NCI-H748 (cell line): Measurements from ENCODE around the gene PPARG.
"Not testable (repeated sequence)": the region's sequence is repeated elsewhere in the genome, so short reads cannot be mapped to it uniquely, and the experiment has no call there.

Experiments used
- DNase-seq: peaks from one replicate; lab custom pipeline; 2025; ENCODE audit not compliant: unreplicated experiment; lab: John Stamatoyannopoulos, UW

The PPARG gene

DNA sequence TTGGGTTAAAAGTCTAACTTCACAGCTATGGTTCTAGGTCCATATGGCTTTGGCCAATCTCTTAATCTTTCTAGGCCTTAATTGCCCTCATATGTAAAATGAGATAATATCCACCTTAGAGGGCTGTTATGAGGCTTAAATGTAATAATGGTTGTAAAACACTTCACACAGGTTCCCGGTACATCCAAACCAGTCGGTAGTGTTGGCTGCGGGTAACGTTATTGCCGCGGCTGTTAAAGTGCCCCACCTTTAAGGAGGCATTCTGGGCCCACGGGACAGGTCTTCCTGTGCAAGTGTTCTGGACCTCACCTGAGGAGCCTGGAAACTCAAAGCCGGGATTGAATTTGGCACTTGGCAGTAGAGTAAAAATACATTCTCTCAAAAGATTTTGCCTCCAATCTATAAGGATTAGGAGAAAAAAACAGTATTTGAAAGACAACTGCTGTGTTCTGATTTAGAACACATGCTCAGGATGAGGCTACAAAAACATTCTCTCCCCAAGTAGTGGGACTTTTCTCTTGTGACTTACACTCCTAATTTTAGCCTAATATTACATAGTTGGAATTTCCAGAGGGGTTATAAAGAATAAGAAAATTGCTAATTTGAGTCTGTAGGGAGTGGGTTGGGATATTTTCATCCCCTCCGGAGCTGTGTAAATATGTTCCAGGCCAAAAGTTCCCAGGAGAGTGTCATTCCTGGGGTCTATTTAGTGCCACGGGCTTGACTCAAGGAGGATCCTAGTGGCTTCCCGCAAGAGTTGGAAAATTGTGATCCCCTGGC is 150.5 kb downstream of the PPARG start:
- no peak for DNase-seq

DNA sequence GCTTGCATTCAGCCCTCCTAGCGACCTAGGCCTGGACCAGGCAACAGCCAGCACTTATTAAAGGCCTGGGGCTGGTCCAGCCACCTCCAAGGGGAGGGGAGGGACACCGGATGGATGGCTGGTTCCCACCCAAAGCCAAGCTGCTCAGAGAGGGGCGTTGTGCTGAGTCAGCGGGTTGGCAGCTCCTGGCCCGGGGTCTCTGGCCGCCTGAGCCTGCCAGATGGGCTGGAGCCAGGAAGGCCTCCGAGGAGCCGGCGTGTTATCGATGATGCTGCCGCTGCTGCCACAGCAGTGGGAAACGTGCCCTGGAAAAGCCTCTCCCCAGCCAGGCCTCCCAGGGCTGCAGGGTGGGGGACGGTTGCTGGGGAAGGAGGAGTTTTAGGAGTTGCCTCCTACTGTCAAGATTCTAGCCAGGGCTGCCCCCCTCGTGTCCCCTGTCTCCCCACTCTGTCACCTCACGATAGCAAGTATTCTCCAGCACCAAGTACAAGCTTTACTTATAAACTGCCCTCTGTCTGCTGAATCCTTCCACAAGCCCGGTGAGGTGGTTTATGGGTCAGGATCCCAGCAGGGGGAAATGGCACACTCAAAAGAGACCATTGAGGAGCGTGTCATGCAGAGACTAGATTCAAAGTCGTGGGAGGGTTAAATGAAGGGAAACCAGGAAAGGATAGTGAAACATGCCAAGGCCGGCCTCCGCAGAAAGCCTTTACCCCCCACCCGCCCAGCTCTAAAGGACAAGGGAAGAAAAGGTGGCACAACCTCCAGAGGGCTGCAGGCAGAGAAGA is 152.3 kb downstream of the PPARG start:
- DNase-seq: no peak

DNA sequence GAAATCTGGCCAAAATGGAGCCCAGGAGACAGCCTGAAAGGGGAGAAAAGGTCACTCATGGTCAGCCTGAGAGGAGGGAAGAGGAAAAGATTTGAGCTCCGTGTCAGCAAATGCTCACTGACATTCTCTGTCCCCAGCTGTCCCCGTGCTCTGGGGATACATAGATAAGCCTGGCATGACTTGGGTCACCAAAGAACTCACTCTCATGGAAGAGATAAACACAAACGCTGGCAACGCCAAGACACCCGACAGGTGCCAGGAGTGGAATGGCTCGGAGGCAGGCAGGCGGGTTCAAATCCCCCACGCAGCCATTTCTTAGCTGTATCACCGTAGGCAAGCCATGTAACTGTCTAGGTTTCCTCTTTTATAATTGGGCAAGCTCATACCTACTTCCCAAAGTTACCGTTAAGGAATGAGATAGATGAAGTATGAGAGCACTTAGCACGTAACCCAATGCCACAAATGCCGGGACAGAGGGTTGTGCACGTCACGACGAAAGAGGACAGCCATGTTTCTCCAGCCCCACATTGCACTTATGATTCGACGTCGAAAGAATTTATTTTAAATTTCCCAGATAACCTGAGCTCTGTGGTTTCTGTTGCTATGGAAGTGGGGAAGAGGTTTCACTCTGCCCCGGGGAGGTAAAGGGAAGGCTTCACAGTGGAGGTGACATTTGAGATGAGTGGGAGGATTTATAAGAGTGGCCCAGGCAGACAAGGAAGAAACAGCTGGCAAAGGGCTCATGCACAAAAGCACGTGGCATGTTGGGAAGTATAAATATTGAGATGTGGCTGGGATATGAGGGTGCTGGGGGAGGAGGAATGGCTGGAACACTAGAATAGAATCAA is 154.0 kb downstream of the PPARG start:
- DNase-seq: no peak

DNA sequence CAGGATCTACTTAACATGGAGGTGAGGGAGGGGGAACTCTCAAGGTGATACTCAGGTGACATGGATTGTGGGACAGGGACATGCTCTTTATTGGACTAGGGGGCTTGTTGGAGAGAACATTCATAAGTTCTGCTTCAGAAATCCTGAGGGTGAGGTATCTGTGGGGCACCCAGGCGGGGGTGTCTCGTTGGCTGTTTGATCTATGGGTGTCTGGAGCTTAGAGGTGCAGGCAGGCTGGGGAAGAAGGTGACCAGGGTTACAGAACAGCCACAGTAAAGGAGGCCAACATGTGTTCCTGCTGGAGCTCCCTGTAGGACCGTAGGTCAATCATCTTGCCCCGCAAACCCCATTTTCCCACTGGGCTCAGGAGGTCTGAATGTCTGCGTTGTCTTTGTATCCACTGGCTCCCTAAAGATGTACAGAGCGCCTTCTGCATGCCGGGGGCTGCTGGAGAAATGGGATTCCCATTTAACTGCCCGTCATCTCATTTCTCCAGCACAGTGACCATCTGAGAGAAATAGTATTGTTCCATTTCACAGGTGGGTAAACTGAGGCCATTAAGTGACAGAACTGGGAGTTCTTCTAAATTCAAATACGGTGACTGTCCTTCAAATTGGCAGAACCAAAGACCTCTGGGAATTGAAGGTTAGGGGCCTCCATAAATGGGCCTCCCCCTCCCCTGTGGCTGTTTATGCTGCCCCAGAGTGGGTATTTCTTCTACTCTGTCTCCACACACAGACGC is 155.1 kb downstream of the PPARG start:
- DNase-seq: no peak

DNA sequence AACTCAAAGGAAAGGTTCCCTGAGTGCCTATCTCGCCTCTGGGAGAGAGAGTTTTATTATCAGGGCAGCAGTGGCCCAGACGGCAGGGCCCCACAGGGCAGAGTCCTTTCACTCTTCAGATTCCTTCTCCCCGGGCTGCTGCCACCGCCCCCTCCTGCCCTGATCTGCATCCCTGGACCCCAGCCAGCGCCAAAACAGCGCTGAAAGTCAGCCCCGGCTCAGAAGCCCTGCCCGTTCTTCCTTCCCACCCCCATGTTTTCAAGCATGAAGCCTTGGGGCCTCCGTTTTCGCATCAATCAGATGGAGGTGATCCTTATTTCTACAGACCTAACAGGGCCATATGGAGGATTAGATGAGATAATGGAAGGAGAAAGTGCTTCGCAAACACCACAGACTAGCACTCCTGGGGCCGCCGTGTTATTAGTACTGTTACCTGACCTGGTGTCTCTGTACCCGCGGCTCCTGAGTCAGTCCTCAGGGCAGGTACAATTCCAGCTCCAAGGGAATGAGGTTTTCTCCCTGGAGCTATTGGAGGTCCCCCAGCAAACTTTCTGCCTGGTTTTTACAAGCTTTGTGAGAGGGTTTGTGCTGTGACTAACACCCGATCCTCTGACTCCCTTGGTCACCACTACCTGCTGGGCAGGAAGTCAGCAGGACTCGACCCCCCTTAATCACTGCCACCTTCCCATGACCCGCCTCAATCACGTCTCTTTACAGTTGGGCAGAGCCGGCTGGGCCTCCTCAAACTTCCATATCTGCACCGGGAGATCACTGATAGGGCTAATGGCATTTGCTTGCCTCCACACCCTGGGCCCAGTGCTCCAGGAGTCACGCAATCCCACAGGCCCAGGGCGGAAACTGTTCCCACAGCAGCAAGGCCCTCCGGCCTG is 156.0 kb downstream of the PPARG start:
- no peak for DNase-seq

DNA sequence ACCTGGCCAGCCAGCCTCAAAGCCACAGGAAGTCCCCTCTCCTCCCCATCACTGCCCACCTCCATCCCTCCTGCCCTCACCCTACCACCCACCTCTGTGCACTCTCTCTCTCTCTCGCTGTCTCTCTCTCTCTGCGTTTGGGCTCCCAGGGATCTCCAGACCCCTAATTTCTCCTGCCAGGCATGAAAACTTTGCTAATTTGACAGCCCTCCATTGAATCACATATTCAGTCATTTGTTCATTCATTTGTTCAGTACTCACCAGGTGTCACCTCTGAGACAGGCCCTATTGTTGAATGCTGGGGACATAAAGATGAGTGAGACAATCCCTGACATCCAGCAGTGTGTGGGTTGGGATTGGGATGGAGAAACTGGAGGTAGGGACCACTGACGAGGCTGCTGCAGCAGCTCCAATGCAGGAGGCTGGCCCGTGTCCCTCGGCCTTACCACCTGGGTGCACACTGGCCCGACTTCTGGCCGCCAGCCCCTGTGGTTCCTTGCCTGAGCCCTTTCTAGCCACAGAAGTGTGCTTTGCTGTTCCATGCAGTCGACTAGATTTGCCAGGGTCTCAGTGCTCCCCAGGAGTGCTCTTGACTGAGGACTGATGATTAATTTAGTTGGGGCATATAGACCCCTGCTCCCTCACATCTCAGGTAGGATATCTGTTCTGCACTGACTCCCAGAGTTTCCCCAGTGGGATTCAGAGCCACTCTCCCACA is 156.8 kb downstream of the PPARG start:
- no peak for DNase-seq

DNA sequence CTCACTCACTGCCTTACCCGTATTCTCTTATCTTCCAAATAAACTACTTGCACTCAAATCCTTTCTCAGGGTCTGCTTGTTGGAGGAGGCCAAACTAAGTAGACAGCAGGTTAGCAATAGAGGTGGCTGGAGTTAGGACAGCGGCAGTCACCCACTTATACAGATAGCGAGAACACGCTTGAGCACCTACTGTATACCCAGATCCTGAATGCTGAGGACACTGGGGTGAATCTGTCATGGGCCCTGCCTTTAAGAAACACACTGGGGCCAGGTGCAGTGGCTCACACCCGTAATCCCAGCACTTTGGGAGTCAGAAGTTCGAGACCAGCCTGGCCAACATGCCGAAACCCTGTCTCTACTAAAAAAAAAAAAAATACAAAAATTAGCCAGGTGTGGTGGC is 157.4 kb downstream of the PPARG start:
- DNase-seq: no peak

DNA sequence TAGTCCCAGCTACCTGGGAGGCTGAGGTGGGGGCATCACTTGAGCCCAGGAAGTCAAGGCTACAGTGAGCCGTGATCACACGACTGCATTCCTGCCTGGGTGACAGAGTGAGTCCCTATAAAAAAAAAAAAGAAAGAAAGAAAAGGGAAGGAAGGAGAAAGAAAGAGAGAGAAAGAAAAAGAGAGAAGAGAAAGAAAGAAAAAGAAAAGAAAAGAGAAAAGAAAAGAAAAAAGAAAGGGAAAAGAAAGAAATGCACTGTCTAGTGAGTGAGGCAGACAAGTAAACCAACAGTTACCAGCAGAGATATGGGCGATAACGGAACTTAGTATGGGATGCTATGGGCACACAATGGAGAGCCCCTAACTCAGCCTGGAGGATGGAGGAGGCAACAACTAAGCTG is 158.2 kb downstream of the PPARG start:
- no peak for DNase-seq

DNA sequence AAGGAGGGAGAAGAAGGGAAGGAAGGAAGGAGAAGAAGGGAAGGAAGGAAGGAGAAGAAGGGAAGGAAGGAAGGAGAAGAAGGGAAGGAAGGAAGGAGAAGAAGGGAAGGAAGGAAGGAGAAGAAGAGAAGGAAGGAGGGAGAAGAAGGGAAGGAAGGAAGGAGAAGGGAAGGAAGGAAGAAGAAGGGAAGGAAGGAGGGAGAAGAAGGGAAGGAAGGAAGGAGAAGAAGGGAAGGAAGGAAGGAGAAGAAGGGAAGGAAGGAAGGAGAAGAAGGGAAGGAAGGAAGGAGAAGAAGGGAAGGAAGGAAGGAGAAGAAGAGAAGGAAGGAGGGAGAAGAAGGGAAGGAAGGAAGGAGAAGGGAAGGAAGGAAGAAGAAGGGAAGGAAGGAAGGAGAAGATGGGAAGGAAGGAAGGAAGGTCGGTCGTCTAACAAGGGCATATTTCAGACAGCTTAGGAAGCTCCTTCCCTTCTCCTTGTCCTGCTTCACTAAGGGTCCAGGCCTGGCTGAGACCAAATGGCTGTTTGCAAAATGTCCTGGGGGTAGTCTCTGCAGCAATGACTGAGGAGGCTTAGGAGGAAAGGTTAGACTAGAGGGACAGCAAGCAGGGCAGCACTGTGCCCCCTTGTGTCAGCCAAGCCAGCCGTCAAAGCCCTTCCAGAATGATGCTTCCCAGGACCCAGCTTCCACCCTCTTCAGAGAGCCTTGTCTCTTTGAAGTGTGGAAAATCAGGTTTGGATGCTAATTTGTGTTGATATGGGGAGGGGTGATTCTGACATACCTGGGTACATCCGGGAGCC is 159.7 kb downstream of the PPARG start:
- DNase-seq: not testable (repeated sequence)

DNA sequence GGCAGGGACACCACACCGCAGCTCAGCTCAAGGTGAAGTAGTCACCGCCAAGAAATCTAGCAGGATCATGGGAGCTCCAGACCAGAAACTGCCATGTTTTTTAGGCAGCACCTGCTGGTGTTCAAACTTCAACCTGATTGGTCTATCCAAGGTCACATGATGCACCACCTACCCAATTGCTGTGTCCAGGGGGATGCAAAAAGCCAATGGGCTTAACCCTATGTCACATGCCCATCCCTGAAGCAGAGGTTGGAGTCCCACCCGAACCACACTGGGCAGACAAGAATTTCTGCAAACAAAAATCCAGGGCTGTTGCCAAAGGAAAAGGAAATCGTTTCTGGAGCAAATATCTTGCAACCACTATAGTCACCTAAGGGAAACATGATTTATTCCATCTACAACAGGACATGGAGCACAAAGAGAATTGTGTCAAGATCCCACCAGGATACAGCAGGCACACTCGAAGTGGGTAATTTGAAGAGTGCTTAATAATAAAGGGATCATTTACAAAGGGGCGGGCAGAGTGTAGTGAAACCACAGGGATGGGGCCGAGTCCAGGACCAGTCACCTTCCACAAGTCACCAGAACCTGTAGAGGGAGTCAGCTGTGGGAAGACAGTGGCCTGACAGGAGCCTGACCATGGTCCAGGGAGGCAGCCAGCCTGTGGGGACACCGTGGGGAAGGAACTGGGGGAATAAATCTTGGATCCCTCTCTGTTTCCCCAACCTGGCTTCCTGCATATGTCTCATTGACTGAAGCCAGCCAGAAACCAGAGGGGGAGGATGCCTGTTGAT is 161.2 kb downstream of the PPARG start:
- no peak for DNase-seq

DNA sequence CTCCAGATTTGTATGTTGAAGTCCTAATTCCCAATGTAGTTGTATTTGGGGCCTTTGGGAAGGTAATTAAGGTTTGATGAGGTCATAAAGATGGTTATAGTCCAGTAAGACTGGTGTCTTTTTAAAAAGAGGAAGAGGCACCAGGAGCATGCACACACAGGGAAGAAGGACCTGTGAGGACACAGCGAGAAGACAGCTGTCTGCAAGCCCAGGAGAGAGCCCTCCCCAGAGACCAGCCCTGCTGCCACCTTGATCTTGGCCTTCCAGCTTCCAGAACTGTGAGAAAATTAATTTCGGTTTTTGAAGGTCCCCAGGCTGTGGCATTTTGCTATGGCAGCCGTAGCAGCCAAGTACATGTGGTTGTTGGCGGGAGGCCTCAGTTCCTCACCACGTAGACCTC is 162.6 kb downstream of the PPARG start:
- no peak for DNase-seq

DNA sequence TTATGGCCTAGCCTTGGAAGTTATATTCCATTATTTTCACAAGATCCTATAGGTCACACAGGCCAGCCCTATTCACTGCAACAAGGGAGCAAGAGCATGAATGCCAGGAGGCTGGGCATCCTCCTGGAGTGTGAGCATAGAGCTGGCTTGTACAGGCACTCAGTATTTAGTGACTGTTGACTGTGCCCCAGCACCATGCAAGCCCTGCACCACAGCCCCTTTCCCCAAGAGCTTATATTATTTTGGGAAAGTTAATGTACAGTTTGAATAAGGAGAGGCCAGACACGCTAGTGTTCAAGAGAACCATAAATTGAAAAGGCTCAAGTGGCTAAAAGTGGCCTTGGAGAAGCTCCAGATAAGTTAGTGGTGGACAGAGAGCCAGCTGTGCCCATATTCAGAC is 163.1 kb downstream of the PPARG start:
- DNase-seq: no peak

DNA sequence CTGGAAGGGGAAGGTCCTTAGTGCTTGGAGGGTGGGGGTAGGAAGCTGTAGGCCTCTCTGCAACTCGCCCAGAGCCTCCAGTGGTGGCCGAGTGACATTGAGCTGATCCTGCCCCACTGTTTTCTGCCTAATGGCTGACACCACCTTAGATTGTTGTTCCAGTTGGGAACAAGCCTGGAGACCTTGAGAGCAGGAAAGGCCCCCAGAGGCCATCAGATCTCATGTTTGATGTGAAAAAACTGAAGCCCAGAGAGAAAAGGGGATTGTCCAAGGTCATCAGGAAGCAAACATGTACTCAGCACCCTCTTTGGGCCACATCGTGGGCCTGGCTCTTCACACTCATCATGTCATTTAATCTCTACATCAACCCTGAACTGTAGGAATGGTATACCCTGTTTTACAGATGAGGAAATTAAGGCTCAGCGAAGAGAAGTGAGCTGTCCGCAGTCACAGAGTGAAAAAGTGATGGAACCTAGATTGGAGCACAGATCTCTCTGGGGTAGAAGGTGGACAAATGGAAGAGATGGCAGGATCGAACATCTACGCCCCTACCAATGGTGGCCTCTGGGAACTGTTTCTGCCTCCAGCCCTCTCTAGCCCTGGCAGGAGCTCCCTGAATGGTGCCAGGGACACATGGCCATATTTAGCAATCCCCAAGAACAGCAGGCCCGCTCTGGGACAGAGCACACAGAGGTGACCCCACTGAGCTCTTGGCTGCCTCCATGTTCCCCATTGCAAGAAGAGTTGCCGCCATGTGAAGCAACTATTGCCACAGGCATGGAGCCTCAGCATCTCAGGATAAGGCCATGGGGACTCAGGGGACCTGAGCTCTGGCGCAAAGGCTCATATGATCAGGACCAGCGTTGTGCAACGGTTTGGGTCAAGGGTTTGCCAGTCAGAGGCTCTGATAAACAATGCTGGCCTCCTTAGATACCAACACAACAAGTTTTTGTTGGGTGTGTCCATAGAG is 163.8 kb downstream of the PPARG start:
- no peak for DNase-seq

DNA sequence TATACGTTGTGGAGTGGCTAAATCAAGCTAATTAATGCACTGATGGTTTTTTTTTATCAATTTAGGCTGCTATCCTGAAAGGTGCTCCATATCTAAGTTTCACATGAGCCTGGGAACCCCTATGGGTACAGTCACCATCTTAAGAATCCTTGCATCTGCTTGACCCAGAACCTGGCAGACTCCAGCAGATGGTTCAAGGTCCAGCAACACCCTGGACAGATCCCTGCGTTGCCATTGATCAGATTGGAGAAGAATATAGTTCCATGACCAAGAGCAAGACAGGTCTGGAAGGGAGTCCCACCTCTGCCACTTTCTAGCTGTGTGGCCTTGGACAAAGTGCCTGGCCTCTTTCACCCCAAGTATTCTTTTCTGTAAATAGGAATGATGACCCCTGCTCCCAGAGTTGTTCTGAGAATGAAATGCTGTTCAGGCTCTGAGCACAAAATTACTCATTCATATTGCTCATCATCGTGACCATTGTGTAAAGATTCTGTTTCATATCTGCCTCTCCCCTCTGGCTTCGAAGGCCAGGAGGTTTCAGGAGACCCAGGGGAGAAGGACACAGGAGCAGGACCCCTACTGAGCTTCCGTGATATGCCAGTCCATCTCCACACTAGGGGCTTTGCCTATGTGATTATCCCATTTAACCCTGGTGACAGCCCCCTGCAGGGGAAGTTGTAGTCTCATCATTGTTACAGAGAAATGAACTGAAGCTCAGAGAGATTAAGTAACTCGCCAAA is 165.4 kb downstream of the PPARG start:
- no peak for DNase-seq

DNA sequence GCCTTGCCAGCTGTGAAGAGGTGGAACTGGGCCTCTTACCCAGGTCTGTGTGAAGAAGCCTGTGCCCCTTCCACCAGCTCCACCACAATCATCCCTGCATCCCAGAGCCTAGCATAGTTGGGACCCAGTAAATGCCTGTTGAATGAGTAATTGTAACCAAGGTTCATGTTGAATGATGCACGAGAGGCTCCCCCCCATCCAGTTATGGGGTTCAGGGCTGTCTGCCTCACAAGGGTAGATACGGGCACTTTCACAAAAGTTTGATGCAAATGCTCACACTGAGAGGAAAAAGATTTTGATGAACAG is 165.9 kb downstream of the PPARG start:
- DNase-seq: no peak

DNA sequence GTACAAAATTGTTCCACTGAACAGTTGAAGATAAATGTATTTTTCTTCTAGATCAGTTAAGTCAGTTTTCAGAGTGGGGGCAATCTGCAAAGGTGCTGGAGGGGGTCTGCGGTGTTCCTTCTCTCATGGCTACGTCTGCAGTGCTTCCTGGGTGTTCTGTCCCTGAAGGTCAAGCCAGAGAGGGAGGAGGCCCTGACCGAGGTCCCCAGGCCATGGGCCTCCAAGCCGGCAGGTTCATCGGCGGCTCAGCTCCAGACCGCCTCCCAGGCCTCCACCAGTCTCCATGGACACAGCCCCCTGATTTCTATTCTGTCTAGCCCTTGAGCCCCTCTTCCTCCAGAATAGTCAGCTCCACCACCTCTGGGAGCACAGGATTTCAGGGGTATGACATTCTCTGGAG is 166.9 kb downstream of the PPARG start:
- no peak for DNase-seq
